Tibial nerve (tissue), 4 donors: ENCODE data around the gene YLPM1. TPM values are rescaled to one million over a fixed set of nuclear protein-coding genes. Genes with fewer than 3 reads are reported as not detected.

Experiments used
- DNase-seq, 2 donors: peaks; one replicate each; pipeline ENCODE4 v3.0.0-alpha.2; 2019; ENCODE audit warnings: low spot score in 2 of 2
- H3K27ac ChIP-seq, 4 donors: fragments of 200-600 bp; sonication (generic) in 3 of 4; one replicate each; pipeline ENCODE4 v1.5.1; 2017 to 2019; ENCODE audit warnings: mild to moderate bottlenecking in 1 of 4
- H3K27me3 ChIP-seq, 2 donors: fragments of 200-600 bp; sonication (generic) in 1 of 2; one replicate each; pipeline versions ENCODE4 v1.5.1 to v1.6.0; 2017 to 2019
- H3K36me3 ChIP-seq, 3 donors: fragments of 200-600 bp; sonication (generic); one replicate each; pipeline ENCODE4 v1.5.1; 2018 to 2019
- H3K4me1 ChIP-seq, 4 donors: fragments of 200-600 bp; sonication (generic) in 3 of 4; one replicate each; pipeline ENCODE4 v1.5.1; 2017 to 2019
- H3K4me3 ChIP-seq, 4 donors: fragments of 200-600 bp; sonication (generic) in 3 of 4; one replicate each; pipeline ENCODE4 v1.5.1; 2017 to 2019; ENCODE audit warnings: mild to moderate bottlenecking in 1 of 4, moderate library complexity in 1 of 4
- H3K9me3 ChIP-seq, 4 donors: fragments of 200-600 bp; sonication (generic) in 3 of 4; one replicate each; pipeline ENCODE4 v1.5.1; 2017 to 2019
- CTCF ChIP-seq, 5 experiments: fragments of 200-600 bp in 3 of 5; fragments of 450-650 bp in 2 of 5; sonication (generic) in 3 of 5; IDR thresholded peaks; one replicate each; pipeline ENCODE4 v1.5.1; 2016 to 2019; ENCODE audit warnings: antibody characterized with exemption in 5 of 5, mild to moderate bottlenecking in 3 of 5, moderate library complexity in 2 of 5
- EP300 ChIP-seq, 2 donors: sonication (generic); formaldehyde crosslinking; IDR thresholded peaks; one replicate each; pipeline ENCODE4 v1.6.1; 2017; ENCODE audit warnings: antibody characterized with exemption in 2 of 2, mild to moderate bottlenecking in 1 of 2
- POLR2A ChIP-seq, 2 donors: fragments of 450-650 bp; IDR thresholded peaks; one replicate each; pipeline ENCODE4 v1.6.1; 2017; ENCODE audit warnings: antibody characterized with exemption in 2 of 2, mild to moderate bottlenecking in 2 of 2, moderate library complexity in 2 of 2
- WGBS, 2 donors: methylation state at CpG; one replicate each; pipeline ENCODE4 v1.1.5; 2018; 5-methylcytosine and 5-hydroxymethylcytosine counted together
- total RNA-seq, 4 donors: library from RNA; depleted of rRNA; stranded (reverse); fragments of >200 nt; gene quantifications; one replicate each; pipeline ENCODE4 v1.1.0, GENCODE V29; 2016

The YLPM1 gene
- total RNA-seq, 4 donors from 2014 or later, result 66.9 to 76.6 (median 72.1) TPM

DNA sequence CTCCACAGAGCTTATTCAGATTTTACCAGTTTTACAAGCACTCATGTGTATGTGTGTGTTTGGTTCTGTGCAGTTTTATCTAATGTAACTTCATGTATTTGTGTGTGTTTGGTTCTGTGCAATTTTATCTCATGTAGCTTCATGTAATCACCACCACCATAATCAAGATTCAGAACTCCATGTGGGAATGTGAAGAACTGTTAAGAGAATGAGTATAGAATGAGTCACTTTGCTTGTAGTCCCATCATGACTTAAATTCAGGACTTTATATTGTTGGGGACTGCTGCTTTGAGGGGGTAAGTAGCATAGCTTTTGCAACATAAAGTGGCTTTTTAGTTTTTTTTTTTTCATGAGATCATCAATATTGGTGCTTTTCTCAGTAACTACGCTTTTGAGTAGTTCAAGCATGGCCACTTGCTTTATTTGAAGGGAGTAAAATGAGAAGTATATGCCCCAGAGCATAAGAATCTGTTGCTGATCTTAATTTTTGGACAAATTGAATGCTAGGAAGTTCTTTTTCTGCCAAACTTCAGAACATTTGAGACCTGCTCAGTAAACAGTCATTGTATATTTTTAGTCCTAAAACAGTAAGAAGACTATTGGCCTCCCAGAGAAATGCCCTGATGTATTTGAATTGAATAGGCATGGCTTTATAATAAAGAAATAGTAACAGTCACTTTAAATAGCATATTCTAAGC is 84.0 kb downstream of the YLPM1 start:
- no peak for DNase-seq
- H3K9me3 ChIP-seq, result no peaks in the 10 kb centered on the region
- no peaks in the 10 kb centered on the region for H3K36me3 ChIP-seq
- H3K27ac ChIP-seq, result no peak overlapping the region
- peaks cover 0 to 26% (median 0%) of the 10 kb centered on the region in 4 donors for H3K4me1 ChIP-seq
- TF ChIP-seq POLR2A (IDR thresholded peaks at IDR 0.05), result no peak
- no peak for TF ChIP-seq CTCF (IDR thresholded peaks at IDR 0.05)
- TF ChIP-seq EP300 (IDR thresholded peaks at IDR 0.05), result no peak
- no peak overlapping the region for H3K4me3 ChIP-seq
- H3K27me3 ChIP-seq, result no peaks in the 10 kb centered on the region
- WGBS, 2 donors, result 91 to 100% methylated on average over 1 of the region's 1 CpG

GRCh38 chr14:74848768-74849167 is 85.7 kb downstream of the YLPM1 start:
- no peak overlapping the region for H3K4me3 ChIP-seq
- H3K36me3 ChIP-seq, result no peaks in the 10 kb centered on the region
- H3K9me3 ChIP-seq, result no peaks in the 10 kb centered on the region
- H3K27me3 ChIP-seq, result no peaks in the 10 kb centered on the region
- TF ChIP-seq POLR2A (IDR thresholded peaks at IDR 0.05), result no peak
- no peak for TF ChIP-seq EP300 (IDR thresholded peaks at IDR 0.05)
- no peak for TF ChIP-seq CTCF (IDR thresholded peaks at IDR 0.05)
- no peak overlapping the region for H3K27ac ChIP-seq
- H3K4me1 ChIP-seq, result peaks cover 0 to 34% (median 4%) of the 10 kb centered on the region in 4 donors
- DNase-seq, result no peak
- WGBS, 2 donors, result 80 to 84% methylated on average over 2 of the region's 2 CpGs

DNA sequence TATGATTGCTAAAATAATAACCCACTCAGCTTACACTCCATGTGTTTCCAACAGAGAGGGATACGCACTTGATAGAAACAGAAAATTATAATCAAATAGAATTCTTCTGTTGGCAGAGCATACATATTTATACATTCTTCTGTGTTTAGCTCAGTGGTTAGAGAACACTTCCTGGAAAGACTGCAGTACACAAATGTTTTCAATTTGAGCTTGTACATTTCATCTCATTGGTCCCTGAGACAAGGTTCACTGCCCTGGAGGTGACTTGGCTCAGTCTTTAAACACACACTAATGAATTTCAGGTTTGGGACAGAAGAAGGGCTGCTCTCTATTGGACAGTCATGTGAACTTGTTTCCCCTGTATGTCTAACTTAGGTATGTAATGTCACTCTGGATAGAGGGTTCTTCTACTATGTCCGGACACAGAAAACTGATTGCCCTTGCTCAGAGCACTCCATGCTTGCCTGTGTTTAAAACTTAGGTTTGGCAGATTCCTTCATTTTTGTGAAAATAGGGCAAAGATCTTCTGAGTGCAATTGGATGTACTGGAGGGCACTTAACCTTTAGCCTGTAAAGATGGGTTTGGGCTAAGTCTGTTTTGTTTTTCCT is 89.9 kb downstream of the YLPM1 start:
- Histone ChIP-seq H3K27me3 (no peaks in the 10 kb centered on the region), H3K4me3 (no peak overlapping the region), H3K9me3 (no peaks in the 10 kb centered on the region), H3K4me1 (peaks cover 0 to 12% (median 4%) of the 10 kb centered on the region in 4 donors), H3K36me3 (no peaks in the 10 kb centered on the region), H3K27ac (peak overlapping the region in 1 of 4 donors; percentile 24)
- TF ChIP-seq EP300 (IDR thresholded peaks at IDR 0.05), result no peak
- 19 to 28% methylated on average over 2 of the region's 2 CpGs for WGBS, 2 donors
- no peak for DNase-seq

- peaks cover 0 to 12% (median 4%) of the 10 kb centered on the region in 4 donors for H3K4me1 ChIP-seq
- no peak for DNase-seq
- H3K36me3 ChIP-seq, result no peaks in the 10 kb centered on the region
- TF ChIP-seq EP300 (IDR thresholded peaks at IDR 0.05) (no peak), CTCF (IDR thresholded peaks at IDR 0.05) (no peak), POLR2A (IDR thresholded peaks at IDR 0.05) (no peak)
- no peak overlapping the region for H3K27ac ChIP-seq
- H3K9me3 ChIP-seq, result no peaks in the 10 kb centered on the region
- H3K27me3 ChIP-seq, result no peaks in the 10 kb centered on the region
- WGBS, 2 donors, result 40 to 45% methylated on average over 4 of the region's 4 CpGs
- no peak overlapping the region for H3K4me3 ChIP-seq
Observed at GRCh38 chr14:74853581-74853980, 90.5 kb downstream of the YLPM1 start.

DNA sequence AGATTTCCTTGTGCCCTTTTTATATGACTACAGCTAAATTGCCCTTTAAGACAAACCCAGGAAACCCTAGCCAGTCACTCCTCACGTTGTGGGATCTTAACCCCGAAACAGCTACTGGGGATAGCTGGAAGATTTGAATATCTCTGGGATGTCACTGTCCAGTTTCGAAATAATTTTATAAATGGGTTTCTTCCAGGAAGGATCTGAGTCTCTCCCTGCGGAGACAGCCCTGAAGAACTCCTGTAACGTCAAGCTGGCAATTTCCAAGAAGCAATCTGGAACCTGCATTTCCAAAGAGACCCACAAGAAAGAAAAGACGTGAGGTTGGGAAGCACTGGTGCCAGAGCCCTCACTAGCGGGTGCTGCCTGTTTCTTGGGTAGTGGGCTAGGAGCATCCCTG is 91.9 kb downstream of the YLPM1 start:
- peaks cover 0 to 12% (median 4%) of the 10 kb centered on the region in 4 donors for H3K4me1 ChIP-seq
- H3K27me3 ChIP-seq, result no peaks in the 10 kb centered on the region
- H3K4me3 ChIP-seq, result no peak overlapping the region
- no peak for DNase-seq
- 73 to 78% methylated on average over 7 of the region's 7 CpGs for WGBS, 2 donors
- H3K27ac ChIP-seq, result no peak overlapping the region
- no peak for TF ChIP-seq CTCF (IDR thresholded peaks at IDR 0.05)
- no peak for TF ChIP-seq POLR2A (IDR thresholded peaks at IDR 0.05)
- no peak for TF ChIP-seq EP300 (IDR thresholded peaks at IDR 0.05)
- no peaks in the 10 kb centered on the region for H3K9me3 ChIP-seq
- H3K36me3 ChIP-seq, result no peaks in the 10 kb centered on the region
